ENCODE results near the gene ABTB2. TPM values are rescaled to one million over a fixed set of nuclear protein-coding genes. Genes with fewer than 3 reads are reported as not detected.
A peak's percentile ranks its signal among the peaks of the same experiment; 100 is the strongest.

ABTB2 gene
- total RNA-seq, 1 experiment from 2014 or later, result 4.0 TPM

- DNase-seq (ENCODE audit: low read depth), result no peak
Measured at GRCh38 chr11:34151916-34152845, 205.6 kb downstream of the ABTB2 start.

DNA sequence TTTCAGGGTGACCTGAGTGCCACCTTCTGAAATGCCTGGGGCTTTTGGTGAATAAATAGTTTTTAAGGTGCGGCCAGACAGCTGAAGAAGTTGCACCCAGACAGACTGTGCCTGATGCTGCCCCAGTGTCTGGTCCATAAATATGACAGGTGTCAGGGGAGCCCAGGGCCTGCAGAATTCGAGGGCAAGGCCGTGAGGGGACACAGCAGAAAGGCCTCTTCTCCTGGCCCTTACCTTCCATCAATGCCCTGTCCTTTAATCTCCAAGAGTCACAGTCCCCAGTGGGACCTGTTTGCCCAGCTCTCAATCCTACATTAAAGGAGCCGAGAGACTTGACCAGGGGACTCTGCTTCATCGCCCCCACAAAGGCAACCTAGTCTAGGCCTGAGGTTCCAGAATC lies 206.6 kb downstream of the ABTB2 start:
- no peak for DNase-seq (ENCODE audit: low read depth)

- no peak for DNase-seq (ENCODE audit: low read depth)
Measured at GRCh38 chr11:34150494-34151151, 207.2 kb downstream of the ABTB2 start.

DNA sequence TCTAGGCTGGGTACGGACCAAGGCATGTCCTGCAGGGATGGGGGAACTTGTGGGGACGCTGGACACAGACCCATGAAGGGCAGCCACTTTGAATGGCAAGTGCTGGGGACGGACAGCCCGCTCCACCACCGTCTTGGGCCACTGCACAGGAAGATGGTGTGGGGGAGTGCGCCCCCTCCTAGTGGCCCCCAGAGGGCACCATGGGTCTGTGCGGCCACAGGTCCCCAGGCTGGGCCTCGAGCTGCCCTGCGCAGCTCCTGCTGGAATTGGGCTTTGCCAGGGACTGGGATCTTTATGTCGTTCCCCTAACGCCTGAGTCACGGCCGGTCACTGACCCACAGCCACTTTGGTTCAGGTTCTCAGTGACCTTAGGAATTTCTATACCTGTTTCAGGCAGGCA lies 208.0 kb downstream of the ABTB2 start:
- no peak for DNase-seq (ENCODE audit: low read depth)

GRCh38 chr11:34149274-34149673 lies 208.5 kb downstream of the ABTB2 start:
- DNase-seq (ENCODE audit: low read depth), result no peak

DNA sequence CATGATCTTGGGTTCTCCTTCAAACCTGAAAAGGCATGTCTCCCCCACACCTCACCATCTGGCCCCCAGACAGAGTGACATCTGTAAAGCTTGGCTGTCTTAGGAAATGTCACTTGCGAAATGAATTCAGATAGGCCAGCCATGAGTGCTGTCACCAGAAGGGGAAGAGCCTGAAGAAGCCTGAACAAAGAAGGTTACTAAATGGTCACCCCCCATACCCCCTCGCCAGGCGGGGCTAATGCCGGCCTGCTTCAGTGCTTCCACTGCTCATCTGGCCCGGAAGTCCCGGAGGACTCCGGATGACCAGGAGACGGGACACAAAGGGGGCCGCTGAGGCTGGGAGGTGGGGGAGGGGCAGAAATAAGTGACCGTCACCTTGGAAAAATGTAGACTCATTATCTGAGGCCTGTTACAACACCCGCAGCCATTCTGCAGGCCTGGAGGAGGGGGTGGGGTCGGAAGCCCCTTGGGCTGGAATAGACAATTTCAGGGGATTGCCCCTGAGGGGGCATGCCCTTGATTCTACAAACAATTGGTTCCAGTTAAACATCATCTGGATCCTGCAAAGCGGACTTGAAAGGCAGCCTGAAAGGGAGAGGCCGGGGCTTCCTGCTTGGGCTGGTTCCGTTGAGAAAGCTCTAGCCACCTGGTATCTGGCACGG lies 209.2 kb downstream of the ABTB2 start:
- DNase-seq (ENCODE audit: low read depth), result no peak

DNA sequence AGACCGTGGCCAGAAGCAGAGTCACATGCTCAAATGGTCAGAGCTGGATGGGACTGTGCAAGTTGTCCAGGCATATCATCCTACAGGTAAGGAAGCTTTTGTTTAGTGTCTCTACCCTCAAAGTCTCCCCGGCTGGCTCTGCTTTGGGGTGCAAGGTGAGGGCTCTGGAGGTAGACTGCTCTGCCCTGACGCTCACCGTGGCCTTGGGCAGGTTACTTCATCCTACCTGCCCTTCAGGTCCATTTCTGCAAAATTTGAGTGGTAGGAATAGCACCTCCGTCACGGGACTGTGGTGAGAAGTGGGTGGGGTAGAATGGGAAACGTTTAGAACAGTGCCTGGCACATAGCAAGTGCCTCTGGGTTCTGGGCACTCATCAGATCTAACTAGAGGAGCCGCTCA lies 210.2 kb downstream of the ABTB2 start:
- DNase-seq (ENCODE audit: low read depth), result no peak

DNA sequence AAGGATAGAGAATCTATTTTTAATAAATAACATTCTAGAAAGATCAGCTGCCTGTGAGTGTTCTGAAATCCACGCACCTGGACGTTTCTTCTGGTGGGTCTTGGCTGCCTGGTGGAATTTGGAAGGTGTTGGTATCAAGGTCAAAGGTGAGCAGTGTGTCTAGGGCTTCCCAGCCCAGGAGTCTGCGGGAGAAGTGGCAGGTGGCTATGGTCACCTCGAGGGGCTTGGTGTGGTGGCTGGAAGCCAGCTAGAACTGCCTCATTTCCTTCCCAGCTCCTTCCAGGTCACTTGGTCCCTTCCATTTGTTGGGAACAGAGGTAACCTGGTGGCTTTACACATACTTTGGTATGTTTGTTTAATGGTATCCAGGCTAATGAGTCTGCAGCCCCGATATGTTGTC lies 210.9 kb downstream of the ABTB2 start:
- DNase-seq (ENCODE audit: low read depth), result no peak

DNA sequence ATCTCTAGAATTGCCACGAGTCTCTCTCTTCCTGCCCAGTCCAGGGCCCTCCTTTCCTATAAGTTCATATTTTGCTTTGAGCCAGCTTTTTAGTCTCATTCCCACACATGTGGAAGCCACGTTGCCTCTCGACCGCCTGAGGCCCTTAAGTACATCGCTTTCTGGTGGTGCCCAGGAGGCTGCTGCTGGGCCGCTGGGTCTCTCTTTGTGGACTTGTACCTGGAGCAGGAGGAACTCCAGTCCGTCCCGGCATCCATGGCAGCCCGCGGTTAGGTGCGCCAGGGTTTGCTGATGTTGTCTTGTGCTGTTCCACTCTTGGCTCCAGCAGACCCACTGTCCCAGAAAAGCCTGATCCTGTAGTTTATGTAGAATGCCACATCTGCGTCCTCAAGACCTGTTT lies 211.4 kb downstream of the ABTB2 start:
- no peak for DNase-seq (ENCODE audit: low read depth)

DNA sequence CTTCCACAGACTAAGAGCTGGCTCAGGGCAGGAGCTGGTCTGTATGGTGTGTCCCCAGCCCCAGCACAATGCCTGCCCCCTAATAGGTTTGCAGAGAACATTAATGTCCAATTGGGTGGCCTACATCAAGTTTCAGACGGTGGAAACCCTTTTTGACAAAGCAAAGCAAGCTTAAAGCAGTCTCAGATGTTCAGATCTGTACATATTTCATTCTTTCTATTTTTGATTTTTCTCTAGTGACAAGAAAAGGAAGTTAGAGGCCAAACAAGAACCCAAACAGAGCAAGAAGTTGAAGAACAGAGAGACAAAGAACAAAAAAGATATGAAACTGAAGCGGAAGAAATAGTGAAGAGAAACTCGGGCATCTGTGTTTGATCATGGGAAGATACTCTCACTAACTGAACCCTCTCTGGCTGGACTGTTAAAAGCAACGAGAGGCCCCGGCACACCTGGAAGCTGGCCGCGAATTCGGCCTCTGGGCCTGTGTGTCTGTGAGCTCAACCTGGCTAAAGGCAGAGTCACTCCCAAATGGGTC lies 211.9 kb downstream of the ABTB2 start:
- DNase-seq (ENCODE audit: low read depth), result no peak

DNA sequence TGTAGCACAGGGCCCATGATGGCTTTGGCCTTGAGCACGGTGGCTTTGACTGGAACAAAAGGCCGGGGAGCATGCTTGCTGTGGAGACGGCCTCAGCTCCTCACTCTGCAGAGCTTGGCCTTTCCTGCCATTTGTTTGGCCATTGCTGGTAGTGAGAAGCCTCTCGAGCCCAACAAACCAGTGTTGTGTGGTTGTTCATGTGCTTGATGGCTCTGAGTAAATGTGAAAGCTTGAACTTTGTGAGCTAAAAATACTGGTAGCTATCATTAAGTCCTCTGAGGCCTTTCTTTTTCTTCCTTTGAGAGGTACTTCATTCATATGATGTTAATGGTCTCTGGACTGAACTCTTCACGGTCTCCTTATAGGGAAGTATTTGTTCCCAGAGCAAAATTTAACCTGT lies 212.7 kb downstream of the ABTB2 start:
- DNase-seq (ENCODE audit: low read depth), result no peak

- no peak for DNase-seq (ENCODE audit: low read depth)
Measured at GRCh38 chr11:34143048-34143447, 214.8 kb downstream of the ABTB2 start.

- no peak for DNase-seq (ENCODE audit: low read depth)
Measured at GRCh38 chr11:34140149-34140548, 217.7 kb downstream of the ABTB2 start.

DNA sequence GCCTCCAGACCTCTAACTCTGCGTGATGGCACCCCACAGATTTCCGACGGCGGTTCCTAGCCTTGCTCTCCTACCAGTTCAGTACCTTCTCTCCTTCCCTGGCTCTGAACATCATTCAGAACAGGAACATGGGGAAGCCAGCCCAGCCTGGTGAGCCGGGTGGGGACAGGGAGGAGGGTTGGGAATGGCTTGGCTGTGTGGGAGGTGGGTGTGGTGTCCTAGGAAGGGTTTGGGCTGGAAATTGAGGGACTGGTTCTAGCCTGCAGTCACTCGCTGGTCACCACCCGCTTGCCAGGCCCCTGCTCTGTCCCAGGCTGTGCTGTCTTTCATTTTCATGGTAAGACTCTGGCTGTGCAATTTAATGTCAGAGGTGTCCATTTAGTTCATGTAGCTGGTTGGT lies 218.5 kb downstream of the ABTB2 start:
- no peak for DNase-seq (ENCODE audit: low read depth)

- no peak for DNase-seq (ENCODE audit: low read depth)
Measured at GRCh38 chr11:34136420-34136819, 221.4 kb downstream of the ABTB2 start.

GRCh38 chr11:34135439-34135838 lies 222.4 kb downstream of the ABTB2 start:
- DNase-seq (ENCODE audit: low read depth), result no peak

GRCh38 chr11:34134765-34135164 lies 223.0 kb downstream of the ABTB2 start:
- no peak for DNase-seq (ENCODE audit: low read depth)

DNA sequence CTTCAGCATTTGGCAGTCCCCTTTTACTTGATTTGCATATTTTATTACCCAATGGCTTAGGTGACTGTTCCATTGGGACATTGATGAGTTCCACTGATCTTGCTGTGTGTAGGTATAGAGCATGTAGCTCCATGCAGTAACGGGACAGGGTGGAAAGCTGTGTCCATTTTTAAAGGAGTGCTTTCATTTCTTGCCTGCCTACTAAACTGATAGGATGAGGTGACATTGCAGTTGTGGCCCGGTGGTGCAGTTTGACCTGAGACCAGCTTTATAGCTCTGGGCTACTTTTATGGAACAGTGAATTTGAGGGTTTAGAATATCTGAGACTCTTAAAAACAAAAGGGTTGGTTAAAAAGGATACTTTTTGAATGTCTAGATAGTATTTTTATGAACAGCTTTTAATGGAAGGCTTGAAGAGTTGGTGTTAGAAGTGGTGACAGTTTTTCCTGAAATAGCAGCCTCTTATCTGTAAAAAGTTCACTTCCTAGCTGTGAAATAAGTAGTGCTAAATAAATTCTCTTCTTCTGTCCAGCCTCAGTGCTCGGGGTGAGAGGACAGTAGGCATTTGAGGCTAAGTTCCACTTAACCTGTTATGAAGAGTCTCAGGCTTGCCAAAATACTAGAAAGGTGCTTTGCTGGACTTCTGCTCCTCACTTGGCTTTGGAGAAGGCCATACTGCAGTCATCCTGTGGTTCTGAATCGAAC lies 225.4 kb downstream of the ABTB2 start:
- no peak for DNase-seq (ENCODE audit: low read depth)

GRCh38 chr11:34128824-34129223 lies 229.0 kb downstream of the ABTB2 start:
- no peak for DNase-seq (ENCODE audit: low read depth)

GRCh38 chr11:34126959-34127848 lies 230.6 kb downstream of the ABTB2 start:
- peak; percentile 37 for DNase-seq (ENCODE audit: low read depth)

All from HT1080 (cell line).